IgD-negative memory B cell (primary cell): ENCODE data around the gene ARHGAP8. TPM values are rescaled to one million over a fixed set of nuclear protein-coding genes. Genes with fewer than 3 reads are reported as not detected.
"Not testable (repeated sequence)": the region's sequence is repeated elsewhere in the genome, so short reads cannot be mapped to it uniquely, and the experiment has no call there.

Experiments used
- H3K27ac Mint-ChIP-seq, 3 donors: one replicate each; pipeline ENCODE4 v1.8.0; 2020 to 2022; ENCODE audit warnings: mild to moderate bottlenecking in 3 of 3, mixed read lengths in 3 of 3, moderate library complexity in 1 of 3
- H3K27me3 Mint-ChIP-seq: one replicate; pipeline ENCODE4 v1.8.0; 2021; ENCODE audit warnings: mixed read lengths
- H3K36me3 Mint-ChIP-seq: one replicate; pipeline ENCODE4 v1.8.0; 2020; ENCODE audit warnings: mild to moderate bottlenecking, mixed read lengths
- H3K4me1 Mint-ChIP-seq, 3 donors: one replicate each; pipeline ENCODE4 v1.8.0; 2020 to 2022; ENCODE audit warnings: mixed read lengths in 3 of 3, mild to moderate bottlenecking in 1 of 3
- H3K4me3 Mint-ChIP-seq, 4 donors: one replicate each; pipeline ENCODE4 v1.8.0; 2020 to 2022; ENCODE audit warnings: mild to moderate bottlenecking in 4 of 4, mixed read lengths in 4 of 4, moderate library complexity in 3 of 4
- H3K9me3 Mint-ChIP-seq, 3 donors: one replicate each; pipeline ENCODE4 v1.8.0; 2020 to 2021; ENCODE audit warnings: mixed read lengths in 3 of 3, mild to moderate bottlenecking in 1 of 3
- polyA plus RNA-seq: library from polyadenylated mRNA; unstranded; fragments of 300-500 nt; fragmentation: Illumina TruSeq; gene quantifications from one replicate; pipeline ENCODE4 v1.2.3, GENCODE V29; 2021

ARHGAP8 gene
- polyA plus RNA-seq, 1 donor from 2014 or later, result not detected

DNA sequence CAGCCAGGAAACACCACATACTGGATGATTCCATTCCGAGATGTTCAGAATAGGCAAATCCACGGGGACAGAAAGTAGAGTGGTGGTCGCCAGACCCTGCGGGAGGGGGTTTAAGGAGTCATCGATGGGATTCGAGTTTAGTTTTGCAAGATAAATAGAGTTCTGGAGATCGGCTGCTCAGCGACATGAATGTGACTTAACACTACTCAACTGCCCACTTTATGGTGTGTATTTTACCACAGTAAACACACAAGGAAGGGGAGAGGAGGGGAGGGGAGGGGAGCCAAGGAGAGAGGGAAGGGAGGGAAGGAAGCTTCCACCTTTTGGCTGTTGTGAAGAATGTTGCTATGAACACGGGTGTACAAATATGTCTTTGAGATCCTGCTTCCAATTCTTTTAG is 10.4 kb upstream of the ARHGAP8 start:
- no peaks in the 10 kb centered on the region for H3K4me1 Mint-ChIP-seq
- no peak overlapping the region for H3K27ac Mint-ChIP-seq
- peaks cover 7% of the 10 kb centered on the region for H3K27me3 Mint-ChIP-seq
- no peak overlapping the region for H3K4me3 Mint-ChIP-seq
- H3K36me3 Mint-ChIP-seq, result no peaks in the 10 kb centered on the region
- peaks cover 0 to 5% (median 0%) of the 10 kb centered on the region in 3 donors for H3K9me3 Mint-ChIP-seq

DNA sequence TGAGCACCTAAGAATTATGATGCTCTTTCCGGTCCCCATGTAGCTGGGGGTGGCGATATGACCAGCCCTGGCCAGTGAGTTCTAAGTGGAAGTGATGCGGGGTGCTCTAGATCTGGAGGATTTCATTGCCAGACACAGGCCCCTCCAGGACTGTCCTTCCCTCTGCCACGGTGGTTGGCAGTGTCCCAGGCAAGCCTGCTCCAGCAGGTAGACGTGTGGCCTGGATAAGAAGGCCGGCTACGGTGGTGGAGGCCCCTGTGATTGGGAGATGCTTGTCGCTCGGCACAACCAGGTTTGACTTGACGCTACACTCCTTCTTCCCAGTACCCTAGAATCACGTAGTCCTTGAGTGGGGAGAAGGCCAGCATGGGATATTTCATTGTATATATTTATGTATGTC is 9.1 kb upstream of the ARHGAP8 start:
- H3K9me3 Mint-ChIP-seq, result peaks cover 0 to 5% (median 0%) of the 10 kb centered on the region in 3 donors
- no peaks in the 10 kb centered on the region for H3K4me1 Mint-ChIP-seq
- H3K27me3 Mint-ChIP-seq, result peaks cover 15% of the 10 kb centered on the region
- no peak overlapping the region for H3K27ac Mint-ChIP-seq
- H3K36me3 Mint-ChIP-seq, result no peaks in the 10 kb centered on the region
- H3K4me3 Mint-ChIP-seq, result peak overlapping the region in 1 of 4 donors; percentile 27

DNA sequence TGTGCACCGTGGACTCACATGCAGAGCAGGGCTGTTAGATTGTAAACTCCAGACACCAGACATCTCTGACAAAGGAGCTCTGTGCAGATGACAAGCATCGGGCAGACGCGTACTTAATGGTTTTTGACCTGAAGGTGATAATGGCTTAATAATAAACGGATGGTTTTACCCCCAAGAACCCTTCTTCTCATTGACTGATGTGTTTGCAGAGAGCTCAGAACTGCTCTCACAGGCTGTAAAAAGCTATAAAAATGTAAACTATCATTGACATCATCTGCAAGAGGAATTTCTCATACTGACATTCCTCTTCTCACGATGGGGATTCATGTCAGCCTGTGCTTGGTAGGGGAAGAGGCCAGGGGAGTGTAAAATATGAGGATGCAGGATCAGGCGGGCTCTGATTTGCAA is 8.6 kb upstream of the ARHGAP8 start:
- H3K27me3 Mint-ChIP-seq, result peaks cover 19% of the 10 kb centered on the region
- no peaks in the 10 kb centered on the region for H3K36me3 Mint-ChIP-seq
- peak overlapping the region in 1 of 3 donors; percentile 19 for H3K27ac Mint-ChIP-seq
- H3K4me1 Mint-ChIP-seq, result no peaks in the 10 kb centered on the region
- H3K9me3 Mint-ChIP-seq, result peaks cover 0 to 2% (median 0%) of the 10 kb centered on the region in 3 donors
- H3K4me3 Mint-ChIP-seq, result peak overlapping the region in 1 of 4 donors; percentile 58

DNA sequence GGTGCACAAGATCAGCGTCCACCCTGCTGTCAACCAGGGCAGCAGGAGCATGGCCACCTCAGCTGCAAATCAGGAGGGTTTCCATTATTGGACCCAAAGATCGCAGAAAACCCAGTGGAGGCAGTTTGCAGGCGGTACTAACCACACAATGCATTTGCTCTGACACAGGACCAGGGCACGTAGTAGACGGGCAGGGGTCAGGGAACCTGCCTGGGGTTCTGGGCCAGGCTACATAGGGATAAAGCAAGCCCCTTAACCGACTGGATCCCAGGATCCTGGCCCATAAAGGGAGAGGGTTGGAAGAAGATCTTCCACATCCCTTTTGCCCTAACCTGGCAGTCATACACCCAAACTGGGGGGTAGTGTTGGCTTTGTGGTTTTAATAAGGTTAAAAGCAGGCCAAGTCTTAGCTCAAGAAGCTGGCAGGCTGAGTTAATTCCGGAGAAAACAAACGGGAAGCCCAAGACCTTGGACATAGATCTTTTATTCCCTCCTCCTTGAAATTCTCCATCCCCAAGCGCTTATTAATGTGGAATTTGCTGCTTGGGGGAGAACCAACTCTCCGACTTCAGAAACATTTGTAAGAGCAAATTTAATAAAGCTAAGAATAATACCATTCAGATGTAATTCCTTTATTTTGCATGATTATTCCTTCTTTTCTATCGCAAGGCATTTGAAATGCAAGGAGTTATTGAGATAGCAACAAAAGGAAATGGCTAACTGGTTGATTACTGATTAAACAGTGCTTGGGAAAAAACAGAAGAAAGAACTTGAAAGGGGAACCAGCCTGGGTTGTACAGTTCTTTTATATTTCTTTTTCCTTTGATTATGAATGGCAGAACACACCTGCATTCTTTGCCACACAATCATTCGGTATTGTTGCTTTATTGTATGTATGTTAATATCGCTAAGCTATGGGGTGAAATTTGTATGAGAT is 6.3 kb upstream of the ARHGAP8 start:
- no peak overlapping the region for H3K27ac Mint-ChIP-seq
- no peak overlapping the region for H3K4me3 Mint-ChIP-seq
- H3K36me3 Mint-ChIP-seq, result no peaks in the 10 kb centered on the region
- peaks cover 0 to 7% (median 4%) of the 10 kb centered on the region in 3 donors for H3K9me3 Mint-ChIP-seq
- no peaks in the 10 kb centered on the region for H3K4me1 Mint-ChIP-seq
- peaks cover 29% of the 10 kb centered on the region for H3K27me3 Mint-ChIP-seq

DNA sequence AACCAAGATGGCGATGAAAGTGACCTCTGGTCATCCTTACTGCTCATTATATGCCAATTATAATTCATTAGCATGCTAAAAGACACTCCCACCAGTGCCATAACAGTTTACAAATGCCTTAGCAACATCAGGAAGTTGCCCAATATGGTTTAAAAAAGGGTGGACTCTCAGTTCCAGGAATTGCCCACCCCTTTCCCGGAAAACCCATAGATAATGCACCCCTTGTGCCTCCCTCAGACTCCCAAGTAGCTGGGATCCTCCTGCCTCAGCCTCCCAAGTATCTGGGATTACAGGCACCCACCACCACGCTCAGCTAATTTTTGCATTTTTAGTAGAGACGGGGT is 4.6 kb upstream of the ARHGAP8 start:
- peaks cover 31% of the 10 kb centered on the region for H3K27me3 Mint-ChIP-seq
- H3K9me3 Mint-ChIP-seq, H3K27ac Mint-ChIP-seq, H3K36me3 Mint-ChIP-seq, H3K4me1 Mint-ChIP-seq, H3K4me3 Mint-ChIP-seq: not testable (repeated sequence)

DNA sequence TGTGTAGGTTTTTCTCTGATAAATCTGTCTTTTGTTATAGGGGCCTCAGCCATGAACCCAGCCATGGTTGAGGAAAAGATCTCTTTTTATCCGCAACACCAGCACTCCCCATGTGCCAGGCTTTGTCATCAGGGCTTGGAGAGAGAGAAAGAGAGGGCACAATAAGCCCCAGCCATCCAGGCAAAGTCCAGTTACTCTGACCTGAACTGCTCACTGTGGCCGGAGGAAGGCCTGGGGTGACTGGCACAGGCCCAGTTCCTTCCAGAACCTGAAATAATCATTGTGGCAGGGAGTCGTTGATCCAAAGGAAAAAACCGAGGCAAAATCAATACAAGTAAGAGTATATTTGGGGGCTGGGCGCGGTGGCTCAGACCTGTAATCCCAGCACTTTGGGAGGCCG is 3.9 kb upstream of the ARHGAP8 start:
- Mint-ChIP-seq H3K27me3 (peaks cover 39% of the 10 kb centered on the region), H3K36me3 (no peaks in the 10 kb centered on the region), H3K9me3 (peaks cover 0 to 5% (median 4%) of the 10 kb centered on the region in 3 donors), H3K4me1 (peaks cover 0 to 2% (median 2%) of the 10 kb centered on the region in 3 donors), H3K27ac (peak overlapping the region in 1 of 3 donors; percentile 19), H3K4me3 (no peak overlapping the region)

DNA sequence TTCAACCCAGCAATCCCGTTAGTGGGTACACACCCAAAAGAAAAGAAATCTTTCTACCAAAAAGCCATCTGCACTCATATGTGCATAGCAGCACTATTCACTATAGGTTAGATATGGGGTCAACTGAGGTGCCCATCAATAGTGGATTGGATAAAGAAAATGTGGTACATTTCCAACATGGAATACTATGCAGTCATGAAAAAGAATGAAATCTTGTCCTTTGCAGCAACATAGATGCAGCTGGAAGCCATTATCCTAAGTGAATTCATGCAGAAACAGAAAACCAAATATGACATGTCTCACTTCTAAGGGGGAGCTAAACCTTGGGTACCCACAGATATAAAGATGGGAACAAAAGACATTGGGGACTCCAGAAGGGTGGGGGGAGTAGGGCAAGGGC is 1.9 kb upstream of the ARHGAP8 start:
- peaks cover 0 to 7% (median 4%) of the 10 kb centered on the region in 3 donors for H3K9me3 Mint-ChIP-seq
- H3K36me3 Mint-ChIP-seq, result no peaks in the 10 kb centered on the region
- peaks cover 0 to 4% (median 2%) of the 10 kb centered on the region in 3 donors for H3K4me1 Mint-ChIP-seq
- peak overlapping the region in 1 of 4 donors; percentile 23 for H3K4me3 Mint-ChIP-seq
- H3K27ac Mint-ChIP-seq, result no peak overlapping the region
- H3K27me3 Mint-ChIP-seq, result peaks cover 57% of the 10 kb centered on the region

DNA sequence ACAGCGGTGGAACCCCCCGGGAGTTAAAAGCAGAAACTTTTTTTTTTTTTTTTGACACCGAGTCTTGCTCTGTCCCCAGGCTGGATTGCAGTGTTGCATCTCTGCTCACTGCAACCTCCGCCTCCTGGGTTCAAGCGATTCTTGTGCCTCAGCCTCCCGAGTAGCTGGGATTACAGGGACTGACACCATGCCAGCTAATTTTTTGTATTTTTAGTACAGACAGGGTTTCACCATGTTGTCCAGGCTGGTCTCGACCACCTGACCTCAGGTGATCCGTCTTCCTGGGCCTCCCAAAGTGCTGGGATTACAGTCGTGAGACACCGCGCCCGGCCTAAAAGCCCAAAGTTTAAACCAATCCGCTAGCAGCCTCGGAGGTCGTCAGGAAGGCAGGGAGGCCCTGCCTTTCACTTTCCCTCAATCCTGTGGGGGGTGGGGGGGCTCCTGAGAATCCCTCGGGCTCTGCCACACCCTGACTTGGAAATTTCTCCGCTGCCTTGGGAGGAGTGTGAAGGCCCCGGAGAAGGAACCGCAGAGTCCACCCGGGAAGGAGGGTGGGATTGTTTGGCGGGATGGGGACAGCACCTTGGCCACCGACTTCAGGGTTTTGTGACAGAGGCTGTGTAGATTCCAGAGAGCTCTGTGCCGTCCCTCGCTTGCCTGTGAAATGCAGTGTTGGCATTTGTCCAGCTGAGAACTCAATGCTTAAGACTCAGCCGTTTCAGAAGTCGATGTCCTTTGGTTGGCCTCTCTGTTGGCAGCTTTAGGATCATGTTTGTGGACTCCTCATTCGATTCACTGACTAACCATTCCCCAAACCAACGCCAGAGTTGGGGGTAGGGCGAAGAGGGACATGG is 1.0 kb downstream of the ARHGAP8 start:
- Mint-ChIP-seq H3K4me3 (peak overlapping the region in 1 of 4 donors; percentile 82), H3K27ac (no peak overlapping the region), H3K36me3 (no peaks in the 10 kb centered on the region), H3K27me3 (peaks cover 54% of the 10 kb centered on the region), H3K4me1 (peaks cover 0 to 4% (median 2%) of the 10 kb centered on the region in 3 donors), H3K9me3 (peaks cover 0 to 7% (median 4%) of the 10 kb centered on the region in 3 donors)

DNA sequence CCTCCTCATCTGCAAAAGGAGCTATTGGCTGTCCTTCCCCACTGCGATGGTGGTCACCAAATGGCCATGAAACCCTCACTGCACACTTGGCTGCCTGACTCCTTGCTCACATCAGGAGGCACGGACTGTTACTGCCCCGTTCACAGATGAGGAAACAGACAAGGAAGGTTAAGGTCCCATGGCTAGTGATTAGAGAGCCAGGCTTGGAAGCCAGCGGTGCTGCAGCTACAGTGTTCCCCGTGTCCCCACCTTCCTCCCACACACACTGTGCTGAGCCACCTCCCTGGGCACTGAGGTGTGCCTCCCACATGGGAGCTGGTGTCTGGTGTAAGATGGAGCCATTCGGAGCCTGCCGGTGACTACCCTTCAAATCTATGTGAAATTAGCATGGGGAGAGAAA is 2.6 kb downstream of the ARHGAP8 start:
- H3K4me3 Mint-ChIP-seq, result no peak overlapping the region
- no peaks in the 10 kb centered on the region for H3K36me3 Mint-ChIP-seq
- H3K4me1 Mint-ChIP-seq, result peaks cover 0 to 4% (median 2%) of the 10 kb centered on the region in 3 donors
- no peak overlapping the region for H3K27ac Mint-ChIP-seq
- H3K9me3 Mint-ChIP-seq, result peaks cover 0 to 5% (median 4%) of the 10 kb centered on the region in 3 donors
- peaks cover 57% of the 10 kb centered on the region for H3K27me3 Mint-ChIP-seq

DNA sequence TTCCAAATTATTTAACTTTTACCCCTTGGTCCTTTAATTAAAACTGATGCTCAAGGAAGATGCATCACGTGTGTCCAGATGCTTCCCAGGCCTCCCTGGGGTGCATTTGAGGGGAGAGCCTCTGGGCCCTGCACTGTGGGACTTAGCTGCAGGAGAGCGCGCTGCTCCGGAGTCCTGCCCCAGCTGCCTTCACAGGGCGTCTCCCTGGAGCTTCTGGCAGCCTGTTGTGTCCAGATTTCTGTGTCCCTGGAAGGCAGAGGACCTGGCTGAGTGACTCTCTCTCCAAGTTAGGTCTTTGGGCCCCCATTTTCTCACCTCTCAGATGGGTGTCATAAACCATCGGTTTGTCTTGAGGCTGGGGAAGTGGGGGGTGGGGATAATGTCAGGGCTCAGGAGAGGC is 3.0 kb downstream of the ARHGAP8 start:
- H3K27ac Mint-ChIP-seq, result no peak overlapping the region
- H3K27me3 Mint-ChIP-seq, result peaks cover 55% of the 10 kb centered on the region
- H3K4me1 Mint-ChIP-seq, result peaks cover 0 to 4% (median 2%) of the 10 kb centered on the region in 3 donors
- H3K4me3 Mint-ChIP-seq, result no peak overlapping the region
- no peaks in the 10 kb centered on the region for H3K36me3 Mint-ChIP-seq
- peaks cover 0 to 3% (median 2%) of the 10 kb centered on the region in 3 donors for H3K9me3 Mint-ChIP-seq

DNA sequence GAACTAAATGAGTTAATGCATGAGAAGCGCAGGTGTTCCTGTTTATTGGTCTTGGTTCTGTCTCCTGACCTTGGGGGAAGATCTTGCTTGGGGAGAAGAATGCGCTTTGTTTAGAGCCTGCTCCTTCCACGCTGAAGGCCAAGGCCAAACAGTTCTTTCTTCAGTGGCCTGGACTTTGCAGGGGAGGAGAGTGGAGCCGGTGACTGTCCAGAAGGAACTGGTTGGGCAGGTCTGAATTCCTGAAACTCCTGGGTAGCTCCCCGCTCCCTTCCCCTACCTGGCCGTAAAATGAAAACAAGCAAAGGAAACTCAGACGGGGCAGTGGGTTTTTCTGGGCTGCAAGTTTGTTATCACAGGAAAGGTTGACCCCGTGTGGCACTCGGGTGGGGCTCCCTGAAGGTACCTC is 3.6 kb downstream of the ARHGAP8 start:
- Mint-ChIP-seq H3K4me1 (peaks cover 0 to 4% (median 2%) of the 10 kb centered on the region in 3 donors), H3K27me3 (peaks cover 51% of the 10 kb centered on the region), H3K36me3 (no peaks in the 10 kb centered on the region), H3K27ac (no peak overlapping the region), H3K9me3 (peaks cover 0 to 2% (median 0%) of the 10 kb centered on the region in 3 donors), H3K4me3 (no peak overlapping the region)

DNA sequence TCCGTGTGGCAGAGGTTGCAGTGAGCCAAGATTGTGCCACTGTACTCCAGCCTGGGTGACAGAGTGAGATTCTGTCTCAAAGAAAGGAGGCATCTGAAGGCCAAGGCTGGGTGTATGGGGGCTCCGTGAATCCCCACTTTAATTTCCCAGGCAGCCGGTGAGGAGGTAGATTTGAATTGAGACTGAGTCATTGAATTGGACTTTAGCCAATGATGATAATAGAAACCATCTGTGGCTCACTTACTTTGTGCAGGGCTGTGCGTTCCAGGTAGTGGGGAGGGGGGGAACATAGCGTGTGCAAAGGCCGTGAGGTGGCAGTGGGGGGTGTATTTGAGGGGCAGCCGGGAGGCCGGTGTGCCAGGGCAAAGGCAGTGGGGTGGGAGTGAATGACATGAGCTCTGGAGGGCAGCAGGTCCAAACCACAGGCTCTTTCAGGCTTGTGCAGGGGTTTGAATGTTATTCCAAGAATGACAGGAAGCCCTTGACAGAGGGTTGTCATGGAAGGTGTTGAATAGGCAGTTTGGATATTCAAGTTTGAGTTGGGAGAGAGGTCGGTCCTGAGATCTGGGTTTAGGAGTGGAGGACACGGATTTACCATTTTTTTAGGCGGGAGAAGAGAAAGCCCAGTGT is 6.1 kb downstream of the ARHGAP8 start:
- no peak overlapping the region for H3K4me3 Mint-ChIP-seq
- H3K27me3 Mint-ChIP-seq, result peaks cover 38% of the 10 kb centered on the region
- peaks cover 0 to 1% (median 0%) of the 10 kb centered on the region in 3 donors for H3K4me1 Mint-ChIP-seq
- H3K9me3 Mint-ChIP-seq, result peaks cover 0 to 8% (median 5%) of the 10 kb centered on the region in 3 donors
- H3K27ac Mint-ChIP-seq, result no peak overlapping the region
- H3K36me3 Mint-ChIP-seq, result peaks cover 2% of the 10 kb centered on the region

DNA sequence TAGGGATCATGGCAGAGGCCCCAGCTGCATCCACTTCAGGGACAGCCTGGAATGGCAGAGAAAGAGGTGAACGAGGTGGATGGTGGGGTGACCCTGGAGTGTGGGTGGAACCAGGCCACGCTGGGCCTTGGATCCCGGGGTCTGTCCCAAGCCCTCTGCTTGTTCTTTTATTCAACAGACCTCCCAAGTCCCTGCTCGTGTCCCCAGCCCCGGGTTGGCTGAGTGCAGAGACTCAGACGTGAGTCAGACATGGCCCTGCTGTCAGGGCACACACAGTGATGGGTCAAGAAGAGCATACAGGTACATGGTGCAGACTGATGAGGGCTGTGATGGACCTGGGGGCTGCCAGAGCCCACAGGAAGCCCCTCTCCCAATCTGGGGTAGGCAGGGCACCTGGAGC is 6.6 kb downstream of the ARHGAP8 start:
- Mint-ChIP-seq H3K4me3 (no peak overlapping the region), H3K27me3 (peaks cover 34% of the 10 kb centered on the region), H3K4me1 (no peaks in the 10 kb centered on the region), H3K9me3 (peaks cover 0 to 8% (median 5%) of the 10 kb centered on the region in 3 donors), H3K27ac (no peak overlapping the region), H3K36me3 (peaks cover 2% of the 10 kb centered on the region)

DNA sequence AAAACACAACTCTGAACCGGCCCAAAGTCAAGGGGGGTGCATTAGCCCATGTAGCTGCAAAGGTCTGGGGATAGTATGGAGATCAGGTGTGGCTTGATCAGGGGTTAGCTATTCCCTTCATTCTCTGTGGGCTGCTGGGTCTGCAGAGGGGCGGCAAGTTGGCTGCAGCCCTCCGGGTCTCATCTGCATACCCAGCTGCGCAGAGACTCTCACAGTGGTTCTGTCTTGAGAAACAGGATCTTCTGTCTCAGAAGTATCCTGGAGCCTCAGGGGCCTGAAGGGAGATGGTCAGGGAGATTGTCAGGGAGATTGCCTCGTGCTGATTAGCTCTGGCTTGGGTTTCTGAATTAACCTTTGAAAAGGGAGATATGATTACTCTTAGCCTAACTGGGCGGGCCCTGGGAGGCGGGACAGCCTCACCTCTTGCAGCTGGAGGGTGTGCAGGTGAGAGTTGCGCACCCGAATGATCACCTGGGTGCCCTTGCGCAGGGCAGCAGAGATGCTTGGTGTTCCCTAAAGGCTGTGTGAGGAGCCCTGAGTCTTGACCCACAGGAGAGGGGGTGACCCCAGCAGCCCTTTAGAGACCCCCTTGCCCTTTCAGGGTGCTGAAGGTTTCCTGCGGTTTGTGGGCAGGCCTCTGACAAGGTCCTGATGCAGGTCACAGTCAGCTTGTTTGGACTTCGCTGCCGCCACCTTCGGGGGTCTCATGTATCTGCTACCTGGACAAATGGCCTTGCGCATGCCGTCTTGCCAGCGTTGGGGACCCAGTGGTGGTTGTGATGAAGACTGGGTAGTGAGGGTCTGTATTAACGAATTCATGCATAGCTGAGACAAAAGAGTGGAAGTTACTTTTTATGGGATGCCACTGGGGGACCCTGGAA is 7.3 kb downstream of the ARHGAP8 start:
- H3K27me3 Mint-ChIP-seq, result peaks cover 27% of the 10 kb centered on the region
- H3K36me3 Mint-ChIP-seq, result peaks cover 2% of the 10 kb centered on the region
- no peaks in the 10 kb centered on the region for H3K4me1 Mint-ChIP-seq
- no peak overlapping the region for H3K4me3 Mint-ChIP-seq
- peaks cover 0 to 8% (median 4%) of the 10 kb centered on the region in 3 donors for H3K9me3 Mint-ChIP-seq
- H3K27ac Mint-ChIP-seq, result no peak overlapping the region
